HL-60/S4 (cell line): ENCODE measurements around the gene PPM1L.
"Not testable (repeated sequence)": the region's sequence is repeated elsewhere in the genome, so short reads cannot be mapped to it uniquely, and the experiment has no call there.

ENCODE experiments used
- in situ Hi-C: fragments of 300-500 bp; cut with MboI; formaldehyde crosslinking; loops from 2 replicates; pipeline ENCODE4 v1.14.3; 2022; ENCODE audit warnings: low sequenced_read_pairs

PPM1L gene

GRCh38 chr3:160977773-160978172, 221.7 kb downstream of the PPM1L start:
- in situ Hi-C loops: no loop called here

DNA sequence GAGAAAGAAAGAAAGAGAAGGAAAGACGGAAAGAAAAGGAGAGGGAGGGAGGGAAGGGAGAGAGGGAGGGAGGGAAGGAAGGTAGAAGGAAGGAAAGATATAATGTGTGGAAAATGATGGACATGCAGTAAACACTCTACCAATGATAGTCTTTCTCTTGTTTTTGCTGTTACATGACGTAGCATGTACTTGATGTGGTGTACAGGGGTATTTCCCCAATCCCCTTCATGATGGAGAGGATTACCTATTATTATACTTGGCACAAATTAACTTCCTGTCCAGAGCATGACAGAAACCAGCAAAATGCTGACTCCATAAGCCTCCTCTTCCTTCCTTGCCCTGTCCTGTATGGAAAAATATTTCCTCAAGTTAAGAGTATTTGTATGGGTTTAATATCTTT, 224.7 kb downstream of the PPM1L start:
- in situ Hi-C loops: no loop called here

GRCh38 chr3:160981217-160981938, 225.3 kb downstream of the PPM1L start:
- in situ Hi-C loops: no loop called here

DNA sequence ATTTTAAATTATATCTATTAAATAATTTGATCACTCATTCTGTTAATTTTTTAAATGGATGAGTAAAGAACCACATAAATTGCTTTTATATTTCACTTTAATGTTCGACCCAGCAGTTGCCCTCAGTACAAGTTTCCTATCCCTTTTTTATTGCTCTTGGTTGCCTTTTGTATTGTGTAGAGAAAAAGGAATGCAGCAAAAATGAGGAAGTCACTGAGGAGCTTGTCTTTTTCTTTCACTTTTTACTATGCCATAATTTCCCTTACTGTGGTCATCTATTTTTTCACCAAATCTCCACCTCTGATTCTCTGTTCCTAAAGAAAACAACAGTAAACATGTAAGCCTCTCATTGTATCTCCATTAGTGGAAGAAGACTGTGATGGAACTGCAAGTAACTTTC, 226.5 kb downstream of the PPM1L start:
- in situ Hi-C loops: no loop called here

DNA sequence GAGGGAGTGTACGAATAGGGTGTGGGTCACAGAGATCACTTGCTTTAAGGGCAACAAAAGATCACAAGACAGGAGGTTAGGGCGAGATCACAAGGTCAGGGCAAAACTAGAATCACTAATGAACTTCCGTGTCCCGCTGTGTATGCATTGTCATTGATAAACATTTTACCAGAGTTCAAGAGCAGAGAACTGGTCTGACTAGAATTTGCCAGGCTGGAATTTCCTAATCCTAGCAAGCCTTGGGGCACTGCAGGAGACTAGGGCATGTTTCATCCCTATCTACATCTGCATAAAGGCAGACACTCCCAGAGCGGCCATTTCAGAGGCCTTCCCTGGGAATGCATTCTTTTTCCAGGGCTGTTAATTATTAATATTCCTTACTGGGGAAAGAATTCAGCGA, 227.9 kb downstream of the PPM1L start:
- in situ Hi-C loops: not testable (repeated sequence)

GRCh38 chr3:160986069-160986468, 230.0 kb downstream of the PPM1L start:
- in situ Hi-C loops: no loop called here

GRCh38 chr3:160987982-160988964, 232.2 kb downstream of the PPM1L start:
- in situ Hi-C loops: no loop called here

DNA sequence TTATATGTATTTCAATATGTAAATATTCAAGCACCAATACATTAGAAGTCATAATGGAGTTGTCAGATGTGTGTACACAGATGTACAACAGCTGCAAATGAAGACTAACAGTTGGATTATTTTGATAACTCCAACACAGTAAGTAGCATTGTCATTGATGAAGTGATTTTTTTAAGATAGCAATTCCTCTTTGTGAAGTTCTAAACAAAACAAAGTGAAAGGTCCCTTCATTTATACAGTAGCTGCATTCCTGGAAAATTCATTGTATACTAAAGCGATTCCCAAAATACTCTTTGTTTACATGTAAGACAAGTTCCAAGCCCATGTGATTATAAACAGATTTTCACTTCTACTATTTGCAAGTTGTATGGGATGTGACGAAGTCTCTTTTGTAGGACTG, 234.4 kb downstream of the PPM1L start:
- in situ Hi-C loops: no loop called here

DNA sequence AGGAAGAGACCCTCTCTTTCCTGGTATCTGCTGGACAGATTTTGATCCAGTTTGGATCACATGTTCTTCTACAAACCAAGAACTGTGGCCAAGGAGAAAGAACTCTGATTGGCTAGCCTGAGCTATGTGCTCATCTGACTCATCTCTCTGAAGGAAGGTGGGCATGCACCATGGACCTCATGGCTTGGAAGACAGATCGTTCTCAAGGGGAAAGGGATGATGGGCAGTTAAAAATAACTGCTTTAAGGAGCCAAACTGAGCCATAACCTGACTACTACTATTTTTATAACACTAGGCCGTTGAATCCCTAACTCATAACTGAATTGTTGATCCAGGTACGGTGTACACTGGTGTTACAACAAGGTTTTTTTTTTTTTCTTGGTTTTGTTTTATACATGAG, 236.7 kb downstream of the PPM1L start:
- in situ Hi-C loops: no loop called here

DNA sequence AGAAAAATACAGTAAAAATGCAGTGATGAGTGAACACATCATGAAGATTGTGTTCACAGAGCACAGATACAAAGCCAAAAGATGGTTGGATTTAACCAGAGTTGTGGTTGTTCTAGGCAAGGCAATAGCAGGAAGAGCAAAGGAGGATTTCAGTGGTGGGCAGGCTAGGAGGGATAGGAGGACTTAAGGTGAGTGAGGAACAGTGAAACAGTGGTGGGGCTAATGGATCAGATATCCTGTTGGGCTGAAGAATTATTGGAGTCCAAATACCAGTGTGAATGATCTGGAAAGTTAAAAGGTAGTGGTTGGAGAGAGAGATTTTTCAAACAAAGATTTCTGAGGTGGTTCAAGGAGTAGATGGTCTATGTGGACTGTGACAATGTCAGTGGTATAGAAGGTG, 240.8 kb downstream of the PPM1L start:
- in situ Hi-C loops: no loop called here

- in situ Hi-C loops: no loop called here
These were observed 242.6 kb downstream of the PPM1L start for GRCh38 chr3:160998581-160998980.

DNA sequence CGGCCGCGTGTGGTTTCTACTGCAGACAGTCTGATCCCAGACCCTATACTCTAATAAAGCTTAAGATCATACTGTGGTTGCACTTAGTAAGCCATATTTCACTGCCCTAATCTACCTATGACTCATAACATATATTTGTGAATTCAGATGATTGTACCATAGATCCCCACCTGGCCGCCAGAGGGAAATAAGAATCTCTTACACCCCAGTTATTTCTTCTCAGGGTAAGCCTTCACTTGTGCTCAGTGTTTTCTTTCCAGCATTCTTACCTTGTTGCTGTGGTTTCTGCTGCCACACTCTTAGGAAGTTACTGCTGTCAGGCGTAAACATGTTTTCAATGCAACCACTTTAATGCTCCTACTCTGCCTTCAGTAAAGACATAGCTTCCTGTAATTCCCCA, 243.2 kb downstream of the PPM1L start:
- in situ Hi-C loops: no loop called here

GRCh38 chr3:161008086-161008485, 252.1 kb downstream of the PPM1L start:
- in situ Hi-C loops: no loop called here

- in situ Hi-C loops: not testable (repeated sequence)
These were observed 254.1 kb downstream of the PPM1L start for GRCh38 chr3:161010151-161010550.

- in situ Hi-C loops: no loop called here
These were observed 259.1 kb downstream of the PPM1L start for GRCh38 chr3:161014843-161015749.

- in situ Hi-C loops: no loop called here
These were observed 260.6 kb downstream of the PPM1L start for GRCh38 chr3:161016417-161017313.

- in situ Hi-C loops: no loop called here
These were observed 261.9 kb downstream of the PPM1L start for GRCh38 chr3:161017971-161018370.

DNA sequence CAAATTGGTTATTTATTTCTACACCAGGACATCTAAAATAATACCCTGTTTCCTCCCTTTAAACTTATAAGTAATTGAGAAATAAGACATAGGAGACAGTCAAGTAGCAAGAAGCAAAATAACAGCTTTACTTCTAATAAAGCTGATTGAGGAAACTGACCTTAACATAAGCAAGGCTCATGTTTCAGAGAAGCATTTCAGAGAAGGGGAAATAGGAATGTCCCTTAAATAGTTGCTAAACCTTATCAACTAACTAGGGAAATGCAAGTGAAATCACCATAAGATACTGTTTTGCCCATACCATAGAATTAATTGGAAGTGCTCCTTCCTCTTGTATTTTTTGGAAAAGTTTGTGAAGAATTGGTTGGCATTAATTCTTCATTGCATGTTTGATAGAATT, 264.2 kb downstream of the PPM1L start:
- in situ Hi-C loops: no loop called here

DNA sequence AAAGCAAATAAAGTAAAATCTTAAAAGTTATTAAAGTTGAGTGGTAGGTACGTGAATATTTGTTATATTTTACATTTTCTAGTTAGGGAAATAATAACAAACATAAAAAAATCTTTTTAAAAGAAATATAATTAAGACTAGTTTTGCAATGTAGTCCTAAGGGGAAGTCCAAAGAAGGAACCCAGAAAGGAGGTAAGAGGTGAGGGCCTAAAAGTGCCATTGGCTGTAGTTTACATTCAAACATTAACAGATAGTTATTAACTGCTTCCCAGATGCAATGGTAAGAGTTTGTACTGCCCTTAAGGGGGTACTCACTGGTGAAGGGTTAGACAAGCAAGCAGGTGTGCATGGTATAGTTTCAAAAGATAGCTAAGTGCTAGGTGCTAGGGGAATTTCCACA, 269.9 kb downstream of the PPM1L start:
- in situ Hi-C loops: no loop called here
